Stimulated activated CD8-positive, alpha-beta memory T cell treated with anti-CD3 and anti-CD28 coated beads, Interleukin-7, amount 100 ng/mL, for 24 hours (primary cell): ENCODE data around the gene NISCH.

Experiments
- DNase-seq: peaks from one replicate; pipeline ENCODE4 v3.0.0-alpha.2; 2020; ENCODE audit warnings: low read depth

Gene NISCH

DNA sequence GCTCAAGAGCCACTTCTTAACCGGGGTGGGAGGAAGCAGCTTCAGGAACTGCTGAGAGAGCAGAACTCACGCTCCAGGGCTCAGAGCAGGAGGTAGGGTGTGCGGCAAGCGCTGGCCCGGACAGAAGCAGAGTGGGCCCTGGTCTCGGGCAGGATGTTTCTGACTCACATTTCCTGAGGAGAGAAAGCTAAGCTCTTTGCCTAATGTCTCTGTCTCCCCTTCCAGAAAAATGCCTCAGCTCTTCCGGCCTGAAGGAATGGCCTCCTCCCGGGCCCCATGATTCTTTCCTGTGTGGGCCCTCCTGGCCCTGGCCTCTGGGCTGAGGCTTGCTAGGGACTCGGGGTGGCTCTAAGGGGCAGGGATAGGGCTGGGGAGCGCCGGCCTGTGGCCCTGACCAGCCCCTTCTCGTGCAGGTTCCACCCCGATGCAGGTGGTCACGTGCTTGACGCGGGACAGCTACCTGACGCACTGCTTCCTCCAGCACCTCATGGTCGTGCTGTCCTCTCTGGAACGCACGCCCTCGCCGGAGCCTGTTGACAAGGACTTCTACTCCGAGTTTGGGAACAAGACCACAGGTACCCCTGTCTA is 35.6 kb downstream of the NISCH start:
- DNase-seq: no peak

DNA sequence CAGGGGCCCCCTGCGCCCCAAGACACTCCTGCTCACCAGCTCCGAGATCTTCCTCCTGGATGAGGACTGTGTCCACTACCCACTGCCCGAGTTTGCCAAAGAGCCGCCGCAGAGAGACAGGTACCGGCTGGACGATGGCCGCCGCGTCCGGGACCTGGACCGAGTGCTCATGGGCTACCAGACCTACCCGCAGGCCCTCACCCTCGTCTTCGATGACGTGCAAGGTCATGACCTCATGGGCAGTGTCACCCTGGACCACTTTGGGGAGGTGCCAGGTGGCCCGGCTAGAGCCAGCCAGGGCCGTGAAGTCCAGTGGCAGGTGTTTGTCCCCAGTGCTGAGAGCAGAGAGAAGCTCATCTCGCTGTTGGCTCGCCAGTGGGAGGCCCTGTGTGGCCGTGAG is 36.7 kb downstream of the NISCH start:
- DNase-seq: no peak

DNA sequence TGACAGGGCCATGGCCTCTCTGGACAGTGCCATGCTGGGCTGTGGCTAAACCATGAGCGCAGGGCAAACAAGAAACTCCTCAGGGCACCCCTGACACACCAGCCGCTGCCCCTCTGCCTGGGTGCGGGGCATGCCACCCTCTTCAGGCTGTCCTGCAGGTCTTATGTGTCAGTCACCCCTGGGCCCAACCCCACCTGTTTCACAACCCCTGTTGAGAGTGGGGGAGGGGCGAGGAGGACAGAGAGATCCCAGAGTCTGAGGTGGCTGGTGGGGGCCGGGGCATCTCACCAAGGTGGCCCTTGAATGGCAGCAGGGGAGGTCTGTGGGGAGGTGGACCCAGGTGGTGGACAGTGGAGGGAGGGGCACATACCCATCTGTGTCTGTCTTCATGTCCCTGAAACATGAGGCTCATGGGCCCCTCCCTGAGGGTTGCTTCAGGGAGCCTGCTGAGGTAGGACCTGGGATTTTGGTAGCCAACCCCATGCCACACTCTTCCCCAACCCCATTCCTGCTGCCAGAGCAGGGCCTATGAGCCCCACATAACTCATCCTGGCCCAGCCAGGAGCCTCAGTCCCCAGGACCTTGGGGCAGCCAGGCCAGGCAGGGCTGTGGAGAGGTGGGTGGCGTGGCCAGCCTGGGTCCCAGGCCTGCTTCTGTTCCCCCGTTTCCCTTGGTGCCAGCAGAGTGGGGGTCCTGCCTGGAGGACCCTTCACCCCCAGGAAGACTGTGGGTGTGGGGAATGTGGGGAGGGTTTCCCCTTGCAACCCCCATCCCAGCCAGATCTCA is 38.0 kb downstream of the NISCH start:
- no peak for DNase-seq

DNA sequence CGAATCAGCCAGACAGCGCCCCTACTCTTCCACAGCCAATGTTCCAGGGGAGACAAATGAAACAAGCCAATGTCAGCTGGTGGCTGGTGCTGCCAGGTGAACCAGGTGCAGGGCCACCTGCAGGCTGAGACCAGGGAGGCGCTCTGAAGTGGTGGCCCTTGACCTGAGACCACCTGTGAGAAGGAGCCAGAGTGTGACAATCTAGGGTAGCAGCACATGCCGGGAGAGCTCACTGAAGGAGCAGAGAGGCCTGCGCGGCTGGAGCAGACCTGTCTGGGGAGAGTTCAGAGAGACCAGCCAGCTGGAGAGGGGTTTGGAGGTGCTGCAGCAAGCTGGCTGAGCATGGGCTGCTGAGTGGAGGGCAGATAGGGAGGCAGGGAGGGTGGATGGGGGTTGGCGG is 39.0 kb downstream of the NISCH start:
- no peak for DNase-seq

DNA sequence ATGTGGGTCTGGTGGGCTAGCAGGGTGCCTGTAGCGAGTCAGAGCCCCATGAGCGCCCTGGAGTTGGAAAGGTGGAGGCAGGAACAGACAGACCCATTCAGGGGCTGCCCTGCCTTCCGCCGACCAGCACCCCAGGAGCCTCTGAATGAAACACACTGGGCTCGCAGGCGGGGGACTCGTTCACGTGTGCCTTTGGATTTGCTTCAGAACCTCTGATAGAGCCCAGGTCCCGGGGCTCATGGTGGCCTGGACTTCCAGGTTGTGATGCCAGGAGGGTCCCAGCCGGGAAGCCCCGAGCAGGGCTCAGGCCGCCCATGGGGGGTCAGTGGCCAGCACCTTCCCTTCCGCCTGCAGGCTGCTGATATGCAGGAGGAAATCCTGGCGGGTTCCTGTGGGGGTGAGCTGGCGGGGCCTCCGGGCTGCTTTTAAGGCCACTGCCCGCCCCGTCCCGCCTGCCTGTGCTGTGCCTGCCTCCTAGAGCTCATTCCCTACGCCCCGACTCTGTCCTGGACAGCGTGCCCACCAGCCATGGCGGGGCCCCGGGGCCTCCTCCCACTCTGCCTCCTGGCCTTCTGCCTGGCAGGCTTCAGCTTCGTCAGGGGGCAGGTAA is 39.6 kb downstream of the NISCH start, which contains the start of gene STAB1:
STAB1 (plus strand) TSS at position 453 of the 610 bp plus-strand sequence; CDS start at position 529, 76 bp downstream.
- DNase-seq: no peak

DNA sequence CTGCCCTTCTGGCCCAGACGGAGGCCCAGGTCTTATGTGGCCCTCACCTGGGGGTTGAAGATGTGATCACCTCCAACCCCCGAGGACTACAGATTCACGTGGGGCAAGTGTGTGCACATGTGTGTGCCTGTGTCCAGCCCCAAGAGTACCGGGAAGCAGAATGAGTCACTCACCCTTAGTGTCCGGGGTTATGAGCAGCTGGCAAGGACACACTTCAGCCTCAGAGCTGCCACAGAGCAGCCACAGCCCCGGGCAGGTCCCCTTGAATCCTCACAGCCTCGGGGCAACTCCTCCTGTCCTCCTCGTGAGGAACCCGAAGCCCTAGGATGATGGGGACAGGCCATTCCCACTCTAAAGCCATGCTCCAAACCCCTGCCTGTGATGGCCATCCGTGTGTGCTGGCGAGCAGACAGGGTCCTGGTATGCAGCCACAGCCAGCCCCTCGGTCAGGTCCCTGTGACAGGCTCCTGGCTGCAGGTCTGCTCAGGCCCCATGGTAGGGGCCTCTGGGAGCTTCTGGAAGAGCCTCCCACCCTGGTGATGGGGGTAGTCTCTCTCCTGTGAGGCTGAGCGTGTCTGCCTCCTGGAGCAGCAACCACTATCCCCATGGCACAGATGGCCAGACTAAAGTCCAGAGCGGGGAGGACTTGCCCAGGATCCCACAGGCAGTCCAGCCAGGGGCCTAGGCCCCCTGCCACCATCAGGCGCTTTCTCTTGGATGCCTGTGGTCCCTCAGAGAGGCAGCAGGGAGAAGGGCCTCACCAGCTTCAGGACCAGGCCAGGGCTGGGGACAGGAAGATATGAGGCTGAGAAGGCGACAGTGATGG is 40.6 kb downstream of the NISCH start:
- no peak for DNase-seq

DNA sequence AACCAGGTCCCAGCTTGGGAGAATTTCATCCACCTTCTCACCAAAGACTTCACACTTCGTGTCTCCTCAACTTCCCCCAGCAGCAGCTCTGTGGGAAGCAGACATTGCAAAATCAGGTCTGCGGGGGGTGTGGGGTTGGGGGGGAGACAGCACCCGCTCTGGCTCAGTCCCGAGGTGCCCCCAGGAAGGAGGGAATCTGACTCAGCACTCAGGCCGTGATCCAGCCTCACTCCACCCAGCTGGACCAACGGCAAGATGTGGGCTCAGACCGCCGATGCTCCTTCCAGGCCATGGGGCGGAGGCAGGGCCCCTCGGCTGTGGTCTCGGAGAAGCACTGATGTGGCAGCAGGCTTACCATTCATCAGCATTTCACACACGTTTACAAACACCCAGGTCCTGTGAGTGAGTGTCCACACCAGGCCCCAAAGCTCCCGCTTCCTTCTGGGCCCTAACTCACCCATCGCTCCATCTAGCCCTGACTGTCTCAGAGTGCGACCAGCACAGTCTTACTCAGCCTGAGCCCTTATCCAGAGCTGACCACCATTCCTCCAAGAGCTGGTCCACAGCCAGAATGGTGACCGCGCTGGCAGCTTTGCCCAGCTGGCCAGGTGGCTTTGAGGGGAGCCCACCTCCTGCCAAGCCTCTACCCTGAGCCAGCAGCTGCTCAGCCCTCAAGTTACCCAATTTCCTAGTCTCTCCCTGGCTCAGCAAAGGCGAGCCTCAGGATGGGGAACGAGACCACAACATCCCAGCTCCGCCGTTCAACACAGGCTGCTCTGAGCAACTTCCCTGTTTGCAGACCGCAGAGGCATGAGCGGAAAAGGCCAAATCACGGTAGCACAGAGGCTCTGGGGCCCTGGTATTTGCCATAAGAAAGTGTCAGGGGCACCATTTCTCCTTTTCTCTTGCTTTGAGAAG is 43.0 kb downstream of the NISCH start:
- DNase-seq: no peak

DNA sequence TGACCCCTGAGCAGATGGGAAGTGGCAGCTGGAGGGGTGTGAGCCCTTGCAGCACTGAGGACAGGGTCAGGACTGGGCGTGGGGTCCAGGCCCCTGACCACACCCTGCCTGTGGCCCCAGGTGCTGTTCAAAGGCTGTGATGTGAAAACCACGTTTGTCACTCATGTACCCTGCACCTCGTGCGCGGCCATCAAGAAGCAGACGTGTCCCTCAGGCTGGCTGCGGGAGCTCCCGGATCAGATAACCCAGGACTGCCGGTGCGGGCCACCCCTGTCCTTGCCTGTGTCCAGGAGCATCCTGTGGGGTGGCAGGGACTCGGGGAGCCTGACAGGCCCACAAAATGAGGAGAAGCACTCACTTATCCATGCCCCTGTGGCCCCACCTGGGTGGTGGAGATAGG is 45.6 kb downstream of the NISCH start:
- DNase-seq: no peak

DNA sequence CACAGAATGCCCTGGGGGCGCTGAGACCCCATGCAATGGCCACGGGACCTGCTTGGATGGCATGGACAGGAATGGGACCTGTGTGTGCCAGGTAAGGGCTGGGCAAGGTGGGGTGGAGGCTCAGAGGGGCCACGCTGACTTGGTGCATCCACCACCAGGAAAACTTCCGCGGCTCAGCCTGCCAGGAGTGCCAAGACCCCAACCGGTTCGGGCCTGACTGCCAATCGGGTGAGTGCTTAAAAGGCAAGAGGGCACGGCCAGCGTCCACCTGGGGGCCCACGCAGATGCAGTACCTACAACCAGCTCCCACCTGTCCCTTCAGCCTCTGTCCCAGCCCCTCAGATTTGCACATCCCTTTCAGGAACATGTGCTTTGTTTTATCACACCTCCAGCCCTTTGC is 46.6 kb downstream of the NISCH start:
- no peak for DNase-seq

DNA sequence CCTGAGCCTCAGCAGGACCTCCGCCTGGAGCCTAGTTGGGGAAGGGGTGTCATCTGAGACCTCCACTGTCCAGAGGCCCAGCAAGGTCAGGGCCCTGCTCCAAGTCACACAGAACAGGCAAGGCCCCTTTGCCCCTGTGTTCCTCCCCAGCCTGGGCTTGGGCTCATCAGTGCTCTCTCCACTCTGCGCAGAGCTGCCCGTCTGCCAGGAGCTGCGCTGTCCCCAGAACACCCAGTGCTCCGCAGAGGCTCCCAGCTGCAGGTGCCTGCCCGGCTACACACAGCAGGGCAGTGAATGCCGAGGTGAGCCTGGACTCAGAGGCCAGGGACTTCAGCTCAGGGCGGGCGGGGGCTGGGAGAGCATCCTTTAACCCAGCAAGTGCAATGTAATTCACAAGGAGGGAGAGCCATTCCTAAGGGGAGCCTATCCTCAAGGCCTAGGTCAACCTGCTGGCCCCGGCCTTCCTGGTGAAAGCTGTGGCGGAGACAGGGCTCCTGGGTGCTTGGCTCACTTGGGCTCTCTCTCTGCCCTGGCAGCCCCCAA is 47.5 kb downstream of the NISCH start:
- no peak for DNase-seq

DNA sequence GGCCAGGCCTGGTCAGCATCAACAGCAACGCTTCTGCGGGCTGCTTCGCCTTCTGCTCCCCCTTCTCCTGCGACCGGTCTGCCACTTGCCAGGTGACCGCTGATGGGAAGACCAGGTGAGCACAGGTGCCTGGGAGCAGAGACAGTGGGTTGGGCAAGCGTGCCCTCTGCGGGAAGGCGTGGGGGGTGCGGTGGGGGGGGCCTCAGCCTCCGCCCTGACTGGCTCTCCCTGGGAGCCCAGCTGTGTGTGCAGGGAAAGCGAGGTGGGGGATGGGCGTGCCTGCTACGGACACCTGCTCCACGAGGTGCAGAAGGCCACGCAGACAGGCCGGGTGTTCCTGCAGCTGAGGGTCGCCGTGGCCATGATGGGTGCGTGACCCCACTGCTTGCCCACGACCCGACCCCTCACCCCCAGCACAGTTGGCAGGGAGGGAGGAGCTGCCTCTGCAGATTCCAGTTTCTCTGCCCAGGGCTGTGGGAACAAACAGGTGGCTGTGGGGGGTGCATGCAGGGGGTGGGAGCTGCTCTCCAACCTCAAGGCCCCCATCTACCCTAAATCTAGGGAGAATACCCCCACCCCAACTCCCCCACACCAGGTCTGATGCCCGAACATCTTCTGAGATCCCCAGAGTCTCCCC is 48.5 kb downstream of the NISCH start:
- no peak for DNase-seq

DNA sequence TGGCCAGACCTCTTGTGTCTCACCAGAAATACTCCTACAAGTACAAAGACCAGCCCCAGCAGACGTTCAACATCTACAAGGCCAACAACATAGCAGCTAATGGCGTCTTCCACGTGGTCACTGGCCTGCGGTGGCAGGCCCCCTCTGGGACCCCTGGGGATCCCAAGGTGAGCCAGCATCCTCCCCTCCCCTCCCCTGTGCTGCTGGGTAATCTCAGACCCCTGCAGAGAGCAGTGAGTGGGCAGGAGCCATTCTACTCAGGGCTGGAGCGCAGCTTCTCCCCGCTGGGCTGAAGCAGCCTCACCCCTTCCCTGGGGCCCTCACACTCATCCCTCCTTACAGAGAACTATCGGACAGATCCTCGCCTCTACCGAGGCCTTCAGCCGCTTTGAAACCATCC is 49.6 kb downstream of the NISCH start:
- DNase-seq: no peak

DNA sequence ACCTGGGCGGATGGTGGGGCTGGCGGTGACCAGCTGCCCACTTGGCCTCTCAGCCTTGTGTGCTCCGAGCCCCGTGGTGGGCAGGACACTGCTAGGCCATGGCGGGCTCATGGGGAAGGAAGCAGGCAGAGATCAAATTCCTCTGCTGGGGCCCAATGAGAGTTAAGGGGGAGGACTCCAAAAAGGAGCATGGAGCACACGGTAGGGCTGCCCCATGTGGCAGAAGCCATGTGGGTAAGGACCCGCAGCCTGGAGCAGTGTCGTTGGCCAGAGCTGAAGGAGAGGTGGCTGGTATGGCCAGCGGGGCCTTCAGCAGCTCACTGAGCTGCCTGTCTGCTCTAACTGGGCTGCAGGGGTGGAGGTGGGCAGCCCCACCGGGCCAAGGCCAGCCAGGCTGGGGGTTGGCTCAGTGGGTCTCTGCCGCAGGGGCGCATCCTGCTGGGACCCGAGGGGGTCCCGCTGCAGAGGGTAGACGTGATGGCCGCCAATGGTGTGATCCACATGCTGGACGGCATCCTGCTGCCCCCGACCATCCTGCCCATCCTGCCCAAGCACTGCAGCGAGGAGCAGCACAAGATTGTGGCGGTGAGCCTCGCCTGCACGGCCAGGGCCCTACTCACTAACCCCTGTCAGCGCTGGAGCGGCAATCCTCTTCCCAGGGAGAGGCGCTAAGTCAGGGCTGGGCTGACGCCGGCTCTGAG is 51.0 kb downstream of the NISCH start:
- no peak for DNase-seq

DNA sequence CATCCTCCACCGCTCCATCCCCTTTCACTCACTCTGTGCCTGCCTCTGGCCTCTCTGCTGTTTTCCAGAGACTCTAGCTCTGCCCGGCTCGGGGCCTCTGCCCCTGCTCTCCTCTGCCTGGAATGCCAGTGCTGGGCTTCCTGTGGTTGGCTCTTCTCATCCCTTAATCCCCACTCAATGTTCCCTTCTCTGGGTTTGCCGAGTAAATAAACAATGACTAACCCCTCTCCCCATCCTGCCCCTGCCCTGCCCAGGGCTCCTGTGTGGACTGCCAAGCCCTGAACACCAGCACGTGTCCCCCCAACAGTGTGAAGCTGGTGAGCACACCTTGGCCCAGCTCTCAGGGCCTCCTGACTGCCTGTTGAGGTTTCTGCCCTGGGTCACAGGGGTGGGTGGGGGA is 52.0 kb downstream of the NISCH start:
- no peak for DNase-seq

DNA sequence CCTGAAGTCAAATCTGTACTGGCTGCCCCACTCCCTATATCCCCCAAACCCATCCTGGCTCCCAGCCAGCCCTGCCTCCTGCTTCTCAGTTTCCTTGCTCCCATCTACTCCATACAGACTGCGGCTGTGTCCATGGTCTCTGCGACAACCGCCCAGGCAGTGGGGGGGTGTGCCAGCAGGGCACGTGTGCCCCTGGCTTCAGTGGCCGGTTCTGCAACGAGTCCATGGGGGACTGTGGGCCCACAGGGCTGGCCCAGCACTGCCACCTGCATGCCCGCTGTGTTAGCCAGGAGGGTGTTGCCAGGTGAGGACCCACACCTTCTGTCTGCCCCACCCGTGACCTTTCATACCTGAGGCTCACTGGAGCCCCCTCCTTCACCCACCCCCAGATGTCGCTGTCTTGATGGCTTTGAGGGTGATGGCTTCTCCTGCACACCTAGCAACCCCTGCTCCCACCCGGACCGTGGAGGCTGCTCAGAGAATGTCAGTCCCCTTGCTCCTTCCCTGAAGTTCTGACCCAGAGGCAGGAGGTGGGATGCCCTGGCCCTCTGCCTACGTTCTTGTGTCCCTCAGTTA is 54.4 kb downstream of the NISCH start:
- no peak for DNase-seq

DNA sequence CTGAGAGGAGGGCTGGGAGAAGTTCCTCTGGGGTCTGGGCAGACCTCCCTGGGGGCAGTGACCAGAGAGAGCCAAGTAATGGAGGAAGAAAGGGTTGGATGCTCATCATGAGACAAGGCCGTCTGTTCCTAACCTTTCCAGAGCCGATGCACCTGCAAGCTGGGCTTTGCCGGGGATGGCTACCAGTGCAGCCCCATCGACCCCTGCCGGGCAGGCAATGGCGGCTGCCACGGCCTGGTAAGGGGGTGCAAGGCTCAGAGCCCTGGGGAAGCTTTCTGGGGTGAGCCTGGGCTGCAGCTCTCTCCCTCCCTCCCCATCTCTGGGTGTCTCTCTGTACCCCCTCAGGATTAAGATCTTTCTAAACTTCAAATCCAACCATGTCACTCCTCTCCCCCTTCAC is 56.1 kb downstream of the NISCH start:
- no peak for DNase-seq

DNA sequence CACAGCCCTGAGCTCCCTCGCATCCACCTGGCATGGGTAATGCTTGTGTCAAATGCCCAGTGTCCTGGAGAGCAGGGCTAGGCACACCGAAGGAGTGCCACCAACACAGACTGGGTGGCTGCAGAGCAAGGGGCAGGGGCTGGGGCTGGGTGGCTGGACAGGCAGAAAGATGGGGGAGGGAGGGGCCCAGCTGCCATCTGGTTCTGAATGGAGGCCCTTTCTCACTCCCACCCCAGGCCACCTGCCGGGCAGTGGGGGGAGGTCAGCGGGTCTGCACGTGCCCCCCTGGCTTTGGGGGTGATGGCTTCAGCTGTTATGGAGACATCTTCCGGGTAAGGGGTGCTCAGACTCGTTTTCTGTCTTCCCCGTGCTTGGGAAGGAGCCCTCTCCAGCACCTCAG is 56.7 kb downstream of the NISCH start:
- no peak for DNase-seq

DNA sequence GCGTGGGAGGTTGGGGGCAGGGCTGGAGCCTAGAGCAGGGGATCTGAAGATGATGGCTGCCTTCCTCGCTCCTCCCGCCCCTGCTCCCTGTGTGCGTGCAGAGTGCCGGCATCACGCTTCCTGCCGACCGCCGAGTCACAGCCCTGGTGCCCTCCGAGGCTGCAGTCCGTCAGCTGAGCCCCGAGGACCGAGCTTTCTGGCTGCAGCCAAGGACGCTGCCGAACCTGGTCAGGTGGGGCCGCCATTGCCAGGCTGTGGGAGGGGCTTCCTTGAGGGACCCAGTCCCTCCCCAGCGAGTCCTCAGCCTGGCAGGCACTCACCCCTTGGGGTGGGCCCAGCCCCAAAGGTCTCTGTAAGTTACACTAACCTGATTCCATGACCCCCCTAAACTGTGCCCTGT is 57.3 kb downstream of the NISCH start:
- no peak for DNase-seq

DNA sequence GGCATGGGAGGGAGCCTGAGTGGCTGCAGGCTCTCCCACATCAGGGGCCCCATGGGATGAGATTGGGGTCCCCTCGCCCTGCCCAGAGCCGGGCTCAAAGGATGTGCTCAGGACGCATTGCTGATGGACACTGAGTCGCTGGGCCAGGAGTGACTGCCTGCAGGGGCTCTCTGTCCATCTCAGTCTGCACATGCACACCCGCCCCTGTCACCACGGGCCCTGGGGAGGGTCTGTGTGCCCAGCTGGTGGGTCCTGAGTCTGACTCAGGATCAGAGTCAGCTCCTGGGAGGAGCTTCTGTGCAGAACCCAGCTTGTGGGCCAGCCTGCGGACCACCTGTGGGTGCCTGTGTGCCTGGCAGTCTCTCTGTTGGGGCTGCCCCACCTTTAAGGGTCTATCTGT is 57.9 kb downstream of the NISCH start:
- no peak for DNase-seq

DNA sequence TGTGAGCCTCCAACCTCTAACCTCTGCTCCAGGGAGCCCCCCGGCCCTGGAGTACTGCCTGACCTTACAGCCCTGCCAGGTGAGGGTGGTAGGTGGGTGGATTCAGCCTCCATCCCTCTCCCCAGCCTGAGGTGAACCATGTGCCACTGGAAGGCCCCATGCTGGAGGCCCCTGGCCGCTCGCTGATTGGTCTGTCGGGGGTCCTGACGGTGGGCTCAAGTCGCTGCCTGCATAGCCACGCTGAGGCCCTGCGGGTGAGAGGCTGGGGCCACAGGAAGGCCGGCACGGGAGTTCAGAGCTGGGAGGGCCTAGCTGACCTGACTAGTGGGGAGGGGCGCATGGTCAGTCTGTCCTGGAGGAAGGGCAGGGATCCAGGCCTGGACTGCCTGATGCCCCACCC is 59.2 kb downstream of the NISCH start:
- no peak for DNase-seq
